Hepatocyte (in vitro differentiated cells): ENCODE results near the gene IL24. TPM values are rescaled to one million over a fixed set of nuclear protein-coding genes. Genes with fewer than 3 reads are reported as not detected.

Source experiments
- DNase-seq: peaks from one replicate; pipeline ENCODE4 v3.0.0-alpha.2; 2016; ENCODE audit warnings: low spot score
- H2AFZ ChIP-seq: fragments of 200-600 bp; sonication (generic); 2 replicates; pipeline ENCODE4 v1.6.0; 2016; ENCODE audit warnings: antibody characterized with exemption, mild to moderate bottlenecking
- H3K27ac ChIP-seq: fragments of 200-600 bp; sonication (generic); 2 replicates; pipeline ENCODE4 v1.5.1; 2016; ENCODE audit warnings: mild to moderate bottlenecking
- H3K27me3 ChIP-seq: fragments of 200-600 bp; sonication (generic); 2 replicates; pipeline ENCODE4 v1.6.1; 2016
- H3K36me3 ChIP-seq: fragments of 200-600 bp; sonication (generic); replicated peaks from 2 replicates; pipeline ENCODE4 v1.5.1; 2016; ENCODE audit warnings: low read depth; ENCODE audit not compliant: insufficient read depth
- H3K4me1 ChIP-seq: fragments of 200-600 bp; sonication (generic); 2 replicates; pipeline ENCODE4 v1.5.1; 2016; ENCODE audit warnings: mild to moderate bottlenecking, moderate library complexity; ENCODE audit not compliant: insufficient read depth
- H3K4me2 ChIP-seq: fragments of 200-600 bp; sonication (generic); 2 replicates; pipeline ENCODE4 v1.6.0; 2016
- H3K4me3 ChIP-seq: fragments of 200-600 bp; sonication (generic); 2 replicates; pipeline ENCODE4 v1.5.1; 2016; ENCODE audit warnings: mild to moderate bottlenecking
- H3K79me2 ChIP-seq: fragments of 200-600 bp; sonication (generic); 2 replicates; pipeline ENCODE4 v1.6.0; 2017; ENCODE audit warnings: mild to moderate bottlenecking
- H3K9me2 ChIP-seq: fragments of 200-600 bp; sonication (generic); replicated peaks from 2 replicates; pipeline ENCODE4 v1.6.0; 2017; ENCODE audit warnings: mild to moderate bottlenecking; ENCODE audit not compliant: insufficient read depth
- H3K9me3 ChIP-seq: fragments of 200-600 bp; sonication (generic); 2 replicates; pipeline ENCODE4 v1.5.1; 2016; ENCODE audit warnings: low read depth, mild to moderate bottlenecking
- H4K20me1 ChIP-seq: fragments of 200-600 bp; sonication (generic); 2 replicates; pipeline ENCODE4 v1.6.0; 2016; ENCODE audit warnings: mild to moderate bottlenecking; ENCODE audit not compliant: insufficient read depth, poor library complexity, severe bottlenecking
- CTCF ChIP-seq: fragments of 200-600 bp; sonication (generic); IDR thresholded peaks from 2 replicates; pipeline ENCODE4 v1.5.1; 2016; ENCODE audit warnings: antibody characterized with exemption, mild to moderate bottlenecking; ENCODE audit not compliant: poor library complexity
- EZH2 ChIP-seq: fragments of 200-600 bp; sonication (generic); IDR thresholded peaks from 2 replicates; pipeline ENCODE4 v1.6.1; 2016; ENCODE audit warnings: antibody characterized with exemption, mild to moderate bottlenecking, borderline replicate concordance
- EZH2phosphoT487 ChIP-seq: fragments of 200-600 bp; sonication (generic); IDR thresholded peaks from one replicate; pipeline ENCODE4 v1.6.1; 2018; ENCODE audit warnings: antibody characterized with exemption, mild to moderate bottlenecking, low read depth, moderate library complexity; ENCODE audit not compliant: unreplicated experiment, severe bottlenecking
- WGBS: methylation state at CpG from one replicate; pipeline ENCODE4 v1.1.6; 2016; ENCODE audit warnings: low lambda C conversion rate; ENCODE audit errors: missing lambda C conversion rate; 5-methylcytosine and 5-hydroxymethylcytosine counted together
- polyA plus RNA-seq: library from polyadenylated mRNA; unstranded; fragments of >200 nt; fragmentation: Nextera tagmentation; extraction: Ambion mirVana; gene quantifications from 2 replicates; pipeline ENCODE4 v1.2.1, GENCODE V29; 2016
- total RNA-seq: library from RNA; depleted of rRNA; stranded (reverse); fragments of >200 nt; gene quantifications from 2 replicates; pipeline ENCODE4 v1.2.3, GENCODE V29; 2014

The IL24 gene
- total and polyA plus RNA-seq, 2 experiments from 2014 or later = not detected

- H3K27ac ChIP-seq = no peak overlapping the region
- no peaks in the 10 kb centered on the region for H3K9me2 ChIP-seq
- H3K9me3 ChIP-seq = no peaks in the 10 kb centered on the region
- TF ChIP-seq EZH2 (no peak), CTCF (no peak)
- H3K4me2 ChIP-seq = no peak overlapping the region
- no peaks in the 10 kb centered on the region for H3K79me2 ChIP-seq
- 74% methylated on average over 11 of the region's 11 CpGs for WGBS
- no peaks in the 10 kb centered on the region for H3K36me3 ChIP-seq
- no peak overlapping the region for H2AFZ ChIP-seq
- H3K4me3 ChIP-seq = no peak overlapping the region
- no peaks in the 10 kb centered on the region for H4K20me1 ChIP-seq
- H3K27me3 ChIP-seq = peaks cover 7% of the 10 kb centered on the region
- no peak for DNase-seq
- H3K4me1 ChIP-seq = peaks cover 5% of the 10 kb centered on the region
These were observed 1.1 kb downstream of the IL24 start for GRCh38 chr1:206898089-206898914.

- Histone ChIP-seq H4K20me1 (no peaks in the 10 kb centered on the region), H3K27me3 (peaks cover 4% of the 10 kb centered on the region), H2AFZ (no peak overlapping the region), H3K36me3 (no peaks in the 10 kb centered on the region), H3K9me2 (no peaks in the 10 kb centered on the region), H3K4me3 (no peak overlapping the region), H3K9me3 (no peaks in the 10 kb centered on the region), H3K79me2 (no peaks in the 10 kb centered on the region), H3K27ac (no peak overlapping the region), H3K4me2 (no peak overlapping the region), H3K4me1 (peaks cover 5% of the 10 kb centered on the region)
- 87% methylated on average over 13 of the region's 13 CpGs for WGBS
- DNase-seq = no peak
- TF ChIP-seq CTCF (no peak), EZH2phosphoT487 (no peak), EZH2 (no peak)
These were observed 1.7 kb downstream of the IL24 start for GRCh38 chr1:206898915-206899431.

GRCh38 chr1:206899717-206900116 is 2.5 kb downstream of the IL24 start:
- TF ChIP-seq CTCF = no peak
- no peak for TF ChIP-seq EZH2
- no peak for TF ChIP-seq EZH2phosphoT487
- Histone ChIP-seq H3K4me3 (no peak overlapping the region), H3K36me3 (no peaks in the 10 kb centered on the region), H3K27me3 (peaks cover 4% of the 10 kb centered on the region), H4K20me1 (no peaks in the 10 kb centered on the region), H3K9me3 (no peaks in the 10 kb centered on the region), H3K79me2 (no peaks in the 10 kb centered on the region), H2AFZ (no peak overlapping the region), H3K9me2 (no peaks in the 10 kb centered on the region), H3K4me2 (no peak overlapping the region), H3K27ac (no peak overlapping the region), H3K4me1 (peaks cover 5% of the 10 kb centered on the region)
- 81% methylated on average over 5 of the region's 5 CpGs for WGBS
- DNase-seq = no peak
